Fibroblast of lung (primary cell): ENCODE measurements around the gene MB. TPM values are rescaled to one million over a fixed set of nuclear protein-coding genes. Genes with fewer than 3 reads are reported as not detected.
A peak's percentile ranks its signal among the peaks of the same experiment; 100 is the strongest.

Experiments
- DNase-seq, 2 donors: peaks; one replicate each; pipeline versions ENCODE4 v3.0.0 to v3.0.0-alpha.2; 2010; ENCODE audit warnings: low read depth in 2 of 2
- H2AFZ ChIP-seq: 2 replicates; pipeline ENCODE4 v1.5.1; 2012; ENCODE audit warnings: low read length, control low read depth, inconsistent platforms
- H3K27ac ChIP-seq: 2 replicates; pipeline ENCODE4 v1.5.1; 2011; ENCODE audit warnings: low read length, control low read depth; ENCODE audit not compliant: insufficient read depth
- H3K27me3 ChIP-seq: 2 replicates; pipeline ENCODE4 v1.5.1; 2011; ENCODE audit warnings: mild to moderate bottlenecking, low read length; ENCODE audit not compliant: control insufficient read depth, insufficient read depth
- H3K36me3 ChIP-seq: 2 replicates; pipeline ENCODE4 v1.5.1; 2011; ENCODE audit warnings: low read length; ENCODE audit not compliant: control insufficient read depth, insufficient read depth
- H3K4me1 ChIP-seq: 2 replicates; pipeline ENCODE4 v1.5.1; 2011; ENCODE audit warnings: low read length; ENCODE audit not compliant: control insufficient read depth, insufficient read depth; ENCODE audit errors: extremely low read depth
- H3K4me2 ChIP-seq: 2 replicates; pipeline ENCODE4 v1.5.1; 2011; ENCODE audit warnings: low read length, control low read depth; ENCODE audit not compliant: insufficient read depth; ENCODE audit errors: extremely low read depth
- H3K4me3 ChIP-seq, 4 experiments: fragments of 200-600 bp in 1 of 4; sonication (generic) in 1 of 4; replicated peaks in 1 of 4; 2 replicates each; pipeline ENCODE4 v1.5.1; 2011 to 2016; ENCODE audit warnings: low read length in 4 of 4, low read depth in 3 of 4, mild to moderate bottlenecking in 3 of 4, control low read depth in 2 of 4, inconsistent platforms in 1 of 4, mixed read lengths in 1 of 4; ENCODE audit not compliant: insufficient read depth in 1 of 4; ENCODE audit errors: control extremely low read depth in 1 of 4
- H3K79me2 ChIP-seq: 2 replicates; pipeline ENCODE4 v1.5.1; 2012; ENCODE audit warnings: mild to moderate bottlenecking, low read length, inconsistent platforms; ENCODE audit not compliant: control insufficient read depth, insufficient read depth
- H3K9ac ChIP-seq: 2 replicates; pipeline ENCODE4 v1.5.1; 2011; ENCODE audit warnings: mild to moderate bottlenecking, low read length, control low read depth; ENCODE audit not compliant: insufficient read depth
- H3K9me3 ChIP-seq: 2 replicates; pipeline ENCODE4 v1.5.1; 2012; ENCODE audit warnings: low read depth, low read length; ENCODE audit not compliant: control insufficient read depth, insufficient read depth
- H4K20me1 ChIP-seq: 2 replicates; pipeline ENCODE4 v1.5.1; 2011; ENCODE audit warnings: low read length; ENCODE audit not compliant: control insufficient read depth, insufficient read depth; ENCODE audit errors: extremely low read depth
- EZH2 ChIP-seq: IDR thresholded peaks from 2 replicates; pipeline ENCODE4 v1.5.1; 2012; ENCODE audit warnings: low read length, control low read depth, mild to moderate bottlenecking; ENCODE audit errors: missing control alignments
- polyA plus RNA-seq, 2 donors: library from polyadenylated mRNA; depleted of rRNA in 1 of 2; stranded (reverse) in 1 of 2; unstranded in 1 of 2; fragments of >200 nt; gene quantifications; 2 replicates each; pipeline ENCODE4 v1.2.1, GENCODE V29; 2011 to 2012; ENCODE audit warnings: missing spikeins in 1 of 2
- total RNA-seq: library from RNA; depleted of rRNA; stranded (reverse); fragments of >200 nt; gene quantifications from 2 replicates; pipeline ENCODE4 v1.2.1, GENCODE V29; 2014
- TF ChIP-seq, protein P1 (sequence below), 2 donors: IDR thresholded peaks in 1 of 2; conservative IDR thresholded peaks in 1 of 2; 1 replicate in 1 of 2; 2 replicates in 1 of 2; pipeline ENCODE4 v1.5.1; 2011 to 2012; ENCODE audit warnings: low read length in 2 of 2, control low read depth in 1 of 2, inconsistent platforms in 1 of 2, low read depth in 1 of 2, mild to moderate bottlenecking in 1 of 2

MB gene
- total and polyA plus RNA-seq, 2 donors (not counting 1 experiment from before 2014, with no cell fraction given): not detected

DNA sequence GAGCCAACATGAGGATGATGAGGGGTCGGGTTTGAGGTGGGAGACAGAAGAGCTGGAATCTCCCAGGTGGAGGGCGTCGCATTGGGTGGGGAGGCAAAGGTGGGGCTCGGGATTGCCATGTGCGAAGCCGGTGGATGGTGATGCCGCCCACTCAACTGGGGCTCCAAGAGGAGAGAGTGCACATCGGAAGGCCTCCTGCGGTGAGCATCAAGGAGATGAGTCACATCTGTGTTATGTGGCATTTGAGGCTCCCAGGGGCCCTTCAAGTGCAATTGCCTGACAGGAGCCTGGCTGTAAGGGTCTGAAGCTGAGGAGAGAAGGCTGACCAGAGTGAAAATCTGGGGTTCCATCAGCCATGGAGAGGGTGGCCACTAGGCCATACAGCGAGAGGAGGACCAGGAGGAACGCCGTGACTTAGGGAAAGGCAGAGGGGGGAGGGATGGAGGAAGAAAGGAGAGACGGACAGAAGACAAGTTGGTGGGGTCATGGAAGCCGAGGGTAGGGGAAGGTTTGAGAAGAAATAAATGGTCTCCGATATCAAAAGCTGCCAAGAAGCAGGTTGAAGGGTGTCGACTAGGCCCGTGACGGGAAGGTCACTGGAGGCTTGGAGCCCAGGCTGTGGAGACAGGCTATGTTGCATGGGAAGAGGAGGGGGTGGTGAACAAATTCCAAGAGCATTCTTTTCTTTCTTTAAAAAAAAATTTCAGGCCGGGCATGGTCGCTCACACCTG, 55.2 kb downstream of the MB start:
- no peak overlapping the region for H3K4me3 ChIP-seq
- H2AFZ ChIP-seq: no peak overlapping the region
- no peak for TF ChIP-seq EZH2
- TF ChIP-seq, protein P1, sequence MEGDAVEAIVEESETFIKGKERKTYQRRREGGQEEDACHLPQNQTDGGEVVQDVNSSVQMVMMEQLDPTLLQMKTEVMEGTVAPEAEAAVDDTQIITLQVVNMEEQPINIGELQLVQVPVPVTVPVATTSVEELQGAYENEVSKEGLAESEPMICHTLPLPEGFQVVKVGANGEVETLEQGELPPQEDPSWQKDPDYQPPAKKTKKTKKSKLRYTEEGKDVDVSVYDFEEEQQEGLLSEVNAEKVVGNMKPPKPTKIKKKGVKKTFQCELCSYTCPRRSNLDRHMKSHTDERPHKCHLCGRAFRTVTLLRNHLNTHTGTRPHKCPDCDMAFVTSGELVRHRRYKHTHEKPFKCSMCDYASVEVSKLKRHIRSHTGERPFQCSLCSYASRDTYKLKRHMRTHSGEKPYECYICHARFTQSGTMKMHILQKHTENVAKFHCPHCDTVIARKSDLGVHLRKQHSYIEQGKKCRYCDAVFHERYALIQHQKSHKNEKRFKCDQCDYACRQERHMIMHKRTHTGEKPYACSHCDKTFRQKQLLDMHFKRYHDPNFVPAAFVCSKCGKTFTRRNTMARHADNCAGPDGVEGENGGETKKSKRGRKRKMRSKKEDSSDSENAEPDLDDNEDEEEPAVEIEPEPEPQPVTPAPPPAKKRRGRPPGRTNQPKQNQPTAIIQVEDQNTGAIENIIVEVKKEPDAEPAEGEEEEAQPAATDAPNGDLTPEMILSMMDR (conservative IDR thresholded peaks at IDR 0.05 in 1 of 2, IDR thresholded peaks at IDR 0.05 in 1 of 2; ENCODE audit: low read depth in 1 of 2, low read length in 2 of 2): no peak
- peaks cover 5% of the 10 kb centered on the region for H3K27me3 ChIP-seq
- no peak overlapping the region for H3K27ac ChIP-seq
- no peaks in the 10 kb centered on the region for H3K9me3 ChIP-seq
- H3K36me3 ChIP-seq: no peaks in the 10 kb centered on the region
- no peaks in the 10 kb centered on the region for H4K20me1 ChIP-seq
- peak; percentile 47 to 91 for DNase-seq
- no peak overlapping the region for H3K4me2 ChIP-seq
- H3K4me1 ChIP-seq: no peaks in the 10 kb centered on the region
- no peak overlapping the region for H3K9ac ChIP-seq
- H3K79me2 ChIP-seq: no peaks in the 10 kb centered on the region

DNA sequence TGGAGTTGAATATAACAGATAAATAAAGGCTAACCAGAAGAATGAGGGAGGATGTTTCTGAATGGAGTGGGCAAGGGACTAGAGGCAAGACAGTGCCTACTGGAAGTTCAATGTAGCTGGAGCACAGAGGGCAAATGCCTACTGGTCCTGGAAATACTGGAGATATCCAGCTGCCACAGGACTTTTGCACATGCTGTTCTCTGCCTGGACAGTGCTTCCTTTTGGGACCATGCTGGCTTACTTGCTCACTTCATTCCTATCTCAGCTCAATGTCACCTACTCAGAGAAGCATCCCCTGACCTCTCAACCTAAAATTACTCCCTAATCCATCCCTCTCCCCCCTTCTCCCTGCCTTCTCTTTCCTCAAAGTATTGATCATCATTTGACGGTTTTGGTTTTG, 56.3 kb downstream of the MB start:
- H3K4me2 ChIP-seq: no peak overlapping the region
- no peak overlapping the region for H3K9ac ChIP-seq
- H3K4me3 ChIP-seq: no peak overlapping the region
- no peaks in the 10 kb centered on the region for H3K36me3 ChIP-seq
- no peaks in the 10 kb centered on the region for H3K9me3 ChIP-seq
- H3K27me3 ChIP-seq: peaks cover 12% of the 10 kb centered on the region
- H3K4me1 ChIP-seq: no peaks in the 10 kb centered on the region
- no peak overlapping the region for H2AFZ ChIP-seq
- DNase-seq: no peak
- H3K79me2 ChIP-seq: no peaks in the 10 kb centered on the region
- no peak overlapping the region for H3K27ac ChIP-seq
- H4K20me1 ChIP-seq: no peaks in the 10 kb centered on the region
- TF ChIP-seq EZH2: no peak
- TF ChIP-seq, protein P1 (conservative IDR thresholded peaks at IDR 0.05 in 1 of 2, IDR thresholded peaks at IDR 0.05 in 1 of 2; ENCODE audit: low read depth in 1 of 2, low read length in 2 of 2): no peak

DNA sequence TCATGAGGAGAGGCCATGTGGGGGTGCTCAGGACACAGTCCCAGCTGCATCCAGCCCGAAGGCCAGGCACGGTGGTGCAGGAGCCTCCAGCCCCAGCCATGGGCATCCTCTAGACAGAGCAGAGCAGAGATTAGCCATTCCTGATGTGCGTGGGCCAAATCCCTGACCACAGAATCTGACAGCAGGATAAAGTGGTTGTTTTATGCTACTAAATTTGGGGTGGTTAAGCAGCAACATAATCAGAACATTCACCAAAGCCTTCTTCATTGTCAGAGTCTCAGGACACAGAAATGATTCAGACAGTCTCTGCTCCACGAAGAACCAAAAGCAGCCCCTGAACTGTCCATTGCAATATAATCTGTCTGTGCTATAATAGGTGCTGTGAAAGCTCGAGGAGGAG, 56.8 kb downstream of the MB start:
- no peaks in the 10 kb centered on the region for H4K20me1 ChIP-seq
- no peak overlapping the region for H3K27ac ChIP-seq
- TF ChIP-seq, protein P1 (conservative IDR thresholded peaks at IDR 0.05 in 1 of 2, IDR thresholded peaks at IDR 0.05 in 1 of 2; ENCODE audit: low read depth in 1 of 2, low read length in 2 of 2): no peak
- H3K36me3 ChIP-seq: no peaks in the 10 kb centered on the region
- no peaks in the 10 kb centered on the region for H3K4me1 ChIP-seq
- H3K4me3 ChIP-seq: no peak overlapping the region
- peaks cover 12% of the 10 kb centered on the region for H3K27me3 ChIP-seq
- no peak overlapping the region for H2AFZ ChIP-seq
- peak in 1 of 2 donors; percentile 73 for DNase-seq
- H3K4me2 ChIP-seq: no peak overlapping the region
- no peak overlapping the region for H3K9ac ChIP-seq
- H3K9me3 ChIP-seq: no peaks in the 10 kb centered on the region
- H3K79me2 ChIP-seq: no peaks in the 10 kb centered on the region
